ENCODE measurements around the gene ACSBG1.

DNA sequence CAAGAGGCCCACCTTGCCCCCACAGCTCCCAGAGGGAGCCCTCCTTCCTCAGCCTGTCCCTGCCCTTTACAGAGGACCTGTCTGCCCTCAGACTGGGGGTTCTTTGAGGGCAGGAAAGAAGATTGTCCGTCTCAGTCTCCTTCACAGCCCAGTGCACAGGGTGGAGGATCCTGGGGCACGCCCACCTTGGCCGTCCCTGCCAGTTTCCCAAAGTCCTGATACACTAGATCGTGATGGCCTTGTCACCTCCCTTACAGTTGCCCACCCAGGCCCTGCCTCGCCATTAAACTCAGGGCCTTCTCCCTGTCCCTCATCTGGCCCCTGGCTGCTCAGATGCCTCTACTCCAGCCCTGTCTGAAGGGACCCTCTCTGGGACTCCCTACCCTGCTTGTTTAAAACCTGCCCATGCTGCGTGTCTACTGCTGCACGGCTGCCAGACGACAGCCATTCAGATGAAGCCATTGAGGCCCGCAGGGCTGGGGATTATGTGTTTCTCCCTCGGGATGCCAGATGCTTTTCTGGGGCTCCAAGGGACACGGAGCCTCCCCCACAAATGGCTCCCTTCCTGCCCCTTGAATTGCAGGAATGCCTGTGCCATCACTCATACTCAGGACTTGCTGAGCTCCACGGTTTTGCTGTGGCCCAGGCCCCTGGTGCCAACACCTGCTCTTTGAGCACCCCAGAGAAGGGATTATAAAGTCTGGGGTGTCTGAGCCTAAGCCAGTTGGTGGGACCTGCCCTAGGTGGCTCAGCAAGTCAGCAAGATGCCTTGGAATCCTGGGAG lies 27.8 kb downstream of the ACSBG1 start:
- TF ChIP-seq FOXA1 (IDR thresholded peaks at IDR 0.05) (no peak), L3MBTL2 (conservative IDR thresholded peaks at IDR 0.05) (no peak)

All from HEK293T (cell line).